MM.1S (cell line): Measurements from ENCODE around the gene NDUFB8.
A peak's percentile ranks its signal among the peaks of the same experiment; 100 is the strongest.

ENCODE experiments used
- DNase-seq: peaks from one replicate; pipeline ENCODE4 v3.0.0-alpha.2; 2015
- H2AFZ ChIP-seq: fragments of 300-600 bp; sonication (generic); 2 replicates; pipeline ENCODE4 v1.6.0; 2016; ENCODE audit warnings: antibody characterized with exemption, low read length
- H3F3A ChIP-seq: fragments of 300-600 bp; sonication (generic); 2 replicates; pipeline ENCODE4 v1.6.1; 2016; ENCODE audit warnings: mild to moderate bottlenecking, antibody characterized with exemption, low read length, moderate library complexity, mixed read lengths; ENCODE audit not compliant: insufficient read depth
- H3K27ac ChIP-seq: fragments of 300-600 bp; sonication (generic); 2 replicates; pipeline ENCODE4 v1.5.1; 2016; ENCODE audit warnings: mild to moderate bottlenecking, low read length
- H3K27me3 ChIP-seq: fragments of 300-600 bp; sonication (generic); replicated peaks from 2 replicates; pipeline ENCODE4 v1.6.0; 2016; ENCODE audit warnings: low read length; ENCODE audit not compliant: insufficient read depth
- H3K36me3 ChIP-seq: fragments of 300-600 bp; sonication (generic); replicated peaks from 2 replicates; pipeline ENCODE4 v1.6.1; 2016; ENCODE audit warnings: mild to moderate bottlenecking, low read length, mixed read lengths; ENCODE audit not compliant: insufficient read depth
- H3K4me1 ChIP-seq: fragments of 300-600 bp; sonication (generic); 2 replicates; pipeline ENCODE4 v1.6.1; 2016; ENCODE audit warnings: low read length, mixed read lengths
- H3K4me2 ChIP-seq: fragments of 300-600 bp; sonication (generic); 2 replicates; pipeline ENCODE4 v1.6.0; 2016; ENCODE audit warnings: low read depth, low read length
- H3K4me3 ChIP-seq: fragments of 300-600 bp; sonication (generic); 2 replicates; pipeline ENCODE4 v1.5.1; 2016; ENCODE audit warnings: low read length, mixed read lengths
- H3K79me2 ChIP-seq: fragments of 300-600 bp; sonication (generic); 2 replicates; pipeline ENCODE4 v1.6.1; 2016; ENCODE audit warnings: mixed run types, low read length, mixed read lengths
- H3K9ac ChIP-seq: fragments of 300-600 bp; sonication (generic); 2 replicates; pipeline ENCODE4 v1.6.1; 2016; ENCODE audit warnings: low read length, mixed read lengths
- H3K9me2 ChIP-seq: fragments of 300-600 bp; sonication (generic); replicated peaks from 2 replicates; pipeline ENCODE4 v1.6.1; 2016; ENCODE audit warnings: mild to moderate bottlenecking, low read length, mixed read lengths; ENCODE audit not compliant: insufficient read depth
- H3K9me3 ChIP-seq: fragments of 300-600 bp; sonication (generic); replicated peaks from 2 replicates; pipeline ENCODE4 v1.6.1; 2016; ENCODE audit warnings: mild to moderate bottlenecking, low read length, mixed read lengths; ENCODE audit not compliant: insufficient read depth
- H4K20me1 ChIP-seq: fragments of 300-600 bp; sonication (generic); 2 replicates; pipeline ENCODE4 v1.6.1; 2016; ENCODE audit warnings: mild to moderate bottlenecking, low read length, moderate library complexity, mixed read lengths; ENCODE audit not compliant: insufficient read depth
- EZH2 ChIP-seq: fragments of 300-600 bp; sonication (generic); optimal IDR thresholded peaks from 2 replicates; pipeline ENCODE3; 2017; ENCODE audit warnings: low read depth, mild to moderate bottlenecking, antibody characterized with exemption, low read length, mixed read lengths
- EZH2phosphoT487 ChIP-seq: fragments of 300-600 bp; sonication (generic); IDR thresholded peaks from 2 replicates; pipeline ENCODE4 v1.6.1; 2018; ENCODE audit warnings: antibody characterized with exemption, low read length
- TF ChIP-seq, protein P1 (sequence below): fragments of 300-600 bp; sonication (generic); IDR thresholded peaks from 2 replicates; pipeline ENCODE4 v1.5.1; 2016; ENCODE audit warnings: antibody characterized with exemption, low read length, mixed read lengths

The NDUFB8 gene

DNA sequence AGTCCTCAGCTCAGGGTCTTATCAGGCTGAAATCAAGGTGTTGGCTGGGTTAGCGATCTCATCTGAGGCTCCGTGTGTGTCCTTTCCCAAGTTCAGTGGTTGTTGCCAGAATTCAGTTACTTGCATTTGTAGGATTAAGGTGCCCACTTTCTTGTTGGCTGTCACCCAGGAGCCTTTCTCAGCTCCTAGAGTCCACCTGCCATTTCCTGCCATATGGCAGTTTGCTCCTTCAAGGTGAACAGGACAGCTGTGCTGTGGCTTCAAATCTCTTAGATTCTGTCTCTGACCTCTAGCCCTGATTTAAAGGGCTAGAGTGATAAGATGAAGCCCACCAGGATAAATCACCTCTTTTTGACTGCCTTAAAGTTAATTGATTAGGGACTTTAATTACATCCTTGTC is 5.1 kb upstream of the NDUFB8 start:
- peaks cover 19% of the 10 kb centered on the region for H3F3A ChIP-seq
- DNase-seq, result peak; percentile 29
- peak overlapping the region; percentile 56; the same call in 1 of the 2 replicates for H2AFZ ChIP-seq
- H3K4me1 ChIP-seq, result peaks cover 44% of the 10 kb centered on the region
- TF ChIP-seq, protein P1, sequence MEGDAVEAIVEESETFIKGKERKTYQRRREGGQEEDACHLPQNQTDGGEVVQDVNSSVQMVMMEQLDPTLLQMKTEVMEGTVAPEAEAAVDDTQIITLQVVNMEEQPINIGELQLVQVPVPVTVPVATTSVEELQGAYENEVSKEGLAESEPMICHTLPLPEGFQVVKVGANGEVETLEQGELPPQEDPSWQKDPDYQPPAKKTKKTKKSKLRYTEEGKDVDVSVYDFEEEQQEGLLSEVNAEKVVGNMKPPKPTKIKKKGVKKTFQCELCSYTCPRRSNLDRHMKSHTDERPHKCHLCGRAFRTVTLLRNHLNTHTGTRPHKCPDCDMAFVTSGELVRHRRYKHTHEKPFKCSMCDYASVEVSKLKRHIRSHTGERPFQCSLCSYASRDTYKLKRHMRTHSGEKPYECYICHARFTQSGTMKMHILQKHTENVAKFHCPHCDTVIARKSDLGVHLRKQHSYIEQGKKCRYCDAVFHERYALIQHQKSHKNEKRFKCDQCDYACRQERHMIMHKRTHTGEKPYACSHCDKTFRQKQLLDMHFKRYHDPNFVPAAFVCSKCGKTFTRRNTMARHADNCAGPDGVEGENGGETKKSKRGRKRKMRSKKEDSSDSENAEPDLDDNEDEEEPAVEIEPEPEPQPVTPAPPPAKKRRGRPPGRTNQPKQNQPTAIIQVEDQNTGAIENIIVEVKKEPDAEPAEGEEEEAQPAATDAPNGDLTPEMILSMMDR, result no peak
- TF ChIP-seq EZH2phosphoT487 (no peak), EZH2 (no peak)
- H3K4me3 ChIP-seq, result no peak overlapping the region
- no peak overlapping the region for H3K27ac ChIP-seq
- no peak overlapping the region for H3K9ac ChIP-seq
- H4K20me1 ChIP-seq, result no peaks in the 10 kb centered on the region
- H3K79me2 ChIP-seq, result peaks cover 36% of the 10 kb centered on the region
- H3K27me3 ChIP-seq, result no peaks in the 10 kb centered on the region
- no peaks in the 10 kb centered on the region for H3K36me3 ChIP-seq
- H3K9me3 ChIP-seq, result no peaks in the 10 kb centered on the region
- H3K9me2 ChIP-seq, result no peaks in the 10 kb centered on the region
- peak overlapping the region; percentile 38; the same call in 1 of the 2 replicates for H3K4me2 ChIP-seq

DNA sequence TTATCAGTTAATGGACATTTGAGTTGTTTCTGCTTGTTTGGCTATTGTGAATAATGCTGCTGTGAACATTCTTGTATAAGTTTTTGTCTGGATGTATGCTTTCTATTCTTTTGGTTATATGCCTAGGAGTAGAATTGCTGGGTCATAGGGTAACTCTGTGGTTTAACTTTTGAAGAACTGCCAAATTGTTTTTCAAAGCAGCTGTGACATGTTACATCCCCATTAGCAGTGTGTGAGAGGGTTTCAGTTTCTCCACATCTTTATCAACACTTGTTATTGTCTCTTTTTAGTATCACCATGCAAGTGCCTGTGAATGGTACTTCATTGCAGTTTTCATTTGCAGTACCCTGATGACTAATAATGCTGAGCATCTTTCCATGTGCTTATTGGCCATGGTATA is 2.1 kb upstream of the NDUFB8 start:
- peaks cover 47% of the 10 kb centered on the region for H3K4me1 ChIP-seq
- 0 out of 2 replicates have a peak overlapping the region, but pooled peaks have one; percentile 1 for H3K4me3 ChIP-seq
- TF ChIP-seq EZH2phosphoT487, result no peak
- no peak for TF ChIP-seq EZH2
- TF ChIP-seq, protein P1, result no peak
- no peak overlapping the region for H3K9ac ChIP-seq
- H3K9me3 ChIP-seq, result no peaks in the 10 kb centered on the region
- H3K27me3 ChIP-seq, result no peaks in the 10 kb centered on the region
- peak overlapping the region; percentile 42; the same call in 1 of the 2 replicates for H3K4me2 ChIP-seq
- H3F3A ChIP-seq, result peaks cover 19% of the 10 kb centered on the region
- H3K79me2 ChIP-seq, result peaks cover 44% of the 10 kb centered on the region
- peak overlapping the region; percentile 75 for H3K27ac ChIP-seq
- H3K9me2 ChIP-seq, result no peaks in the 10 kb centered on the region
- DNase-seq, result peak; percentile 88
- H4K20me1 ChIP-seq, result no peaks in the 10 kb centered on the region
- peaks cover 1% of the 10 kb centered on the region; the same call in 1 of the 2 replicates for H3K36me3 ChIP-seq
- H2AFZ ChIP-seq, result no peak overlapping the region

DNA sequence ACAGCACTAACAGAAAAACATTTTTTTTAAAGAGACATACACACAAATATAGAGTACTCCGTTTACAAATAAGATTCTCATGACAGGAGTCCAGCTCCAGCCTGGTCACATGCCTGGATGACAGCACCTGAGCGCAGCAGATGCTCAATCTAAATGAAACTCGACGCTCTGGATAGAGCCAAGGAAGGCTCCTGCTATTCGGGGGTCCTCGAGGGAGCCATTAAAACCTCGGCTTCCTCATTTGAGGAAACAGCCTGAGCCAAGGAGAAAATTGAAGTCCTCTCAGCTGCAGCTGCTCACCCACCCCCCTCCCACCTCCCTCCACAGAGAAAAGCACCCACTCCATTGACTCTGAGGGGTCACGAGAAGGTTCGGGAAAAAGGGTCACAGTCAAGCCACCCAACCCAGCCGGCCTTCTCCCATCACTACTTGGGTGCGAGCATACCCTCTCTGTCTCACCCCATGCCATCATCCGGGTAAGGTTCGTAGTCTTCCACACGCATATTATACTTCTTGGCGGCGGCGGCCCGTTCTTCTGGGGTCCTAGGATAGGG is 673 bp downstream of the NDUFB8 start:
- H3K27ac ChIP-seq, result peak overlapping the region; percentile 54; the same call in 1 of the 2 replicates
- H2AFZ ChIP-seq, result peak overlapping the region; percentile 96

More for the DNA sequence above, 673 bp downstream of the NDUFB8 start:
- H3K9me3 ChIP-seq, result no peaks in the 10 kb centered on the region
- no peaks in the 10 kb centered on the region for H4K20me1 ChIP-seq
- peaks cover 19% of the 10 kb centered on the region for H3F3A ChIP-seq
- H3K4me3 ChIP-seq, result peak overlapping the region; percentile 99
- peak overlapping the region; percentile 94 for H3K9ac ChIP-seq
- peaks cover 41% of the 10 kb centered on the region for H3K79me2 ChIP-seq
- no peak for DNase-seq
- no peaks in the 10 kb centered on the region for H3K27me3 ChIP-seq
- TF ChIP-seq, protein P1, result no peak
- TF ChIP-seq EZH2, result no peak
- TF ChIP-seq EZH2phosphoT487, result no peak
- no peaks in the 10 kb centered on the region for H3K9me2 ChIP-seq
- H3K36me3 ChIP-seq, result peaks cover 7% of the 10 kb centered on the region; the same call in 1 of the 2 replicates
- peak overlapping the region; percentile 97 for H3K4me2 ChIP-seq
- H3K4me1 ChIP-seq, result peaks cover 30% of the 10 kb centered on the region
